Endodermal cell (in vitro differentiated cells): Measurements from ENCODE around the gene HDAC4. TPM values are rescaled to one million over a fixed set of nuclear protein-coding genes. Genes with fewer than 3 reads are reported as not detected.
A peak's percentile ranks its signal among the peaks of the same experiment; 100 is the strongest.

ENCODE experiments used
- DNase-seq: peaks from one replicate; pipeline ENCODE4 v3.0.0-alpha.2; 2017
- H3K27ac ChIP-seq: 2 replicates; pipeline ENCODE4 v1.5.1; 2013; ENCODE audit warnings: mild to moderate bottlenecking, low read depth, low read length, moderate library complexity
- H3K27me3 ChIP-seq: 2 replicates; pipeline ENCODE4 v1.6.1; 2013; ENCODE audit warnings: mild to moderate bottlenecking, low read length, moderate library complexity; ENCODE audit not compliant: insufficient read depth, control insufficient read depth, poor library complexity, severe bottlenecking
- H3K36me3 ChIP-seq: 2 replicates; pipeline ENCODE4 v1.7.0; 2013; ENCODE audit warnings: mild to moderate bottlenecking, low read length, moderate library complexity; ENCODE audit not compliant: control insufficient read depth, insufficient read depth
- H3K4me1 ChIP-seq: one replicate; pipeline ENCODE4 v1.7.0; 2013; ENCODE audit warnings: low read length; ENCODE audit not compliant: control insufficient read depth, insufficient read depth
- H3K4me3 ChIP-seq: 2 replicates; pipeline ENCODE4 v1.5.1; 2013; ENCODE audit warnings: mild to moderate bottlenecking, low read length, moderate library complexity
- H3K9ac ChIP-seq: 2 replicates; pipeline ENCODE4 v1.6.1; 2013; ENCODE audit warnings: mild to moderate bottlenecking, low read length, moderate library complexity; ENCODE audit not compliant: poor library complexity, severe bottlenecking; ENCODE audit errors: extremely low read depth
- H3K9me3 ChIP-seq: 2 replicates; pipeline ENCODE4 v1.6.1; 2013; ENCODE audit warnings: mild to moderate bottlenecking, low read length, moderate library complexity; ENCODE audit not compliant: control insufficient read depth
- H3K27ac Mint-ChIP-seq: 2 replicates; pipeline ENCODE4 v1.8.0; 2020; ENCODE audit warnings: mixed read lengths
- H3K27me3 Mint-ChIP-seq: 2 replicates; pipeline ENCODE4 v1.8.0; 2021; ENCODE audit warnings: mild to moderate bottlenecking, mixed read lengths; ENCODE audit not compliant: insufficient read depth
- H3K36me3 Mint-ChIP-seq: 2 replicates; pipeline ENCODE4 v1.8.0; 2020; ENCODE audit warnings: low read depth, mixed read lengths
- H3K4me1 Mint-ChIP-seq: 2 replicates; pipeline ENCODE4 v1.8.0; 2020; ENCODE audit warnings: mixed read lengths
- H3K4me3 Mint-ChIP-seq: 2 replicates; pipeline ENCODE4 v1.8.0; 2020; ENCODE audit warnings: mild to moderate bottlenecking, moderate library complexity, mixed read lengths
- H3K9me3 Mint-ChIP-seq: 2 replicates; pipeline ENCODE4 v1.8.0; 2020; ENCODE audit warnings: mild to moderate bottlenecking, mixed read lengths
- WGBS, 2 experiments: methylation state at CpG; one replicate each; pipeline versions ENCODE4 v1.1.5 to v1.1.7; 2013; ENCODE audit warnings: missing lambda C conversion rate in 2 of 2, mixed read lengths in 1 of 2; ENCODE audit not compliant: insufficient coverage in 1 of 2, insufficient read length in 1 of 2; 5-methylcytosine and 5-hydroxymethylcytosine counted together
- total RNA-seq, 2 donors: library from RNA; stranded (reverse); fragmentation: NEBNext Ultra II Directional in 1 of 2; extraction: Animal tissue kit (Norgen Biotek cat#: 25700) in 1 of 2; gene quantifications; 2 replicates in 1 of 2; 3 replicates in 1 of 2; pipeline ENCODE4 v1.2.1, GENCODE V29; 2021
- TF ChIP-seq, protein P1 (sequence below): fragments of 200-600 bp; sonication (generic); conservative IDR thresholded peaks from 2 replicates; pipeline ENCODE4 v1.5.0; 2021; ENCODE audit warnings: antibody characterized with exemption, mild to moderate bottlenecking

Gene HDAC4
- total RNA-seq, 2 donors from 2014 or later: 45.7 to 51.2 TPM

GRCh38 chr2:239289545-239289944, 111.3 kb downstream of the HDAC4 start:
- Histone ChIP-seq H3K27ac (peak overlapping the region; percentile 51), H3K4me3 (no peak overlapping the region), H3K9me3 (no peaks in the 10 kb centered on the region), H3K27me3 (no peaks in the 10 kb centered on the region), H3K4me1 (peaks cover 9% of the 10 kb centered on the region), H3K9ac (no peak overlapping the region), H3K36me3 (no peaks in the 10 kb centered on the region)
- Mint-ChIP-seq H3K27ac (peak overlapping the region; percentile 15), H3K36me3 (no peaks in the 10 kb centered on the region), H3K27me3 (no peaks in the 10 kb centered on the region), H3K4me1 (peaks cover 56% of the 10 kb centered on the region), H3K9me3 (no peaks in the 10 kb centered on the region), H3K4me3 (no peak overlapping the region)
- TF ChIP-seq, protein P1, sequence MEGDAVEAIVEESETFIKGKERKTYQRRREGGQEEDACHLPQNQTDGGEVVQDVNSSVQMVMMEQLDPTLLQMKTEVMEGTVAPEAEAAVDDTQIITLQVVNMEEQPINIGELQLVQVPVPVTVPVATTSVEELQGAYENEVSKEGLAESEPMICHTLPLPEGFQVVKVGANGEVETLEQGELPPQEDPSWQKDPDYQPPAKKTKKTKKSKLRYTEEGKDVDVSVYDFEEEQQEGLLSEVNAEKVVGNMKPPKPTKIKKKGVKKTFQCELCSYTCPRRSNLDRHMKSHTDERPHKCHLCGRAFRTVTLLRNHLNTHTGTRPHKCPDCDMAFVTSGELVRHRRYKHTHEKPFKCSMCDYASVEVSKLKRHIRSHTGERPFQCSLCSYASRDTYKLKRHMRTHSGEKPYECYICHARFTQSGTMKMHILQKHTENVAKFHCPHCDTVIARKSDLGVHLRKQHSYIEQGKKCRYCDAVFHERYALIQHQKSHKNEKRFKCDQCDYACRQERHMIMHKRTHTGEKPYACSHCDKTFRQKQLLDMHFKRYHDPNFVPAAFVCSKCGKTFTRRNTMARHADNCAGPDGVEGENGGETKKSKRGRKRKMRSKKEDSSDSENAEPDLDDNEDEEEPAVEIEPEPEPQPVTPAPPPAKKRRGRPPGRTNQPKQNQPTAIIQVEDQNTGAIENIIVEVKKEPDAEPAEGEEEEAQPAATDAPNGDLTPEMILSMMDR: no peak
- DNase-seq: no peak
- WGBS, 2 experiments: 89 to 96% methylated on average over 3 to 6 of the region's 6 CpGs

DNA sequence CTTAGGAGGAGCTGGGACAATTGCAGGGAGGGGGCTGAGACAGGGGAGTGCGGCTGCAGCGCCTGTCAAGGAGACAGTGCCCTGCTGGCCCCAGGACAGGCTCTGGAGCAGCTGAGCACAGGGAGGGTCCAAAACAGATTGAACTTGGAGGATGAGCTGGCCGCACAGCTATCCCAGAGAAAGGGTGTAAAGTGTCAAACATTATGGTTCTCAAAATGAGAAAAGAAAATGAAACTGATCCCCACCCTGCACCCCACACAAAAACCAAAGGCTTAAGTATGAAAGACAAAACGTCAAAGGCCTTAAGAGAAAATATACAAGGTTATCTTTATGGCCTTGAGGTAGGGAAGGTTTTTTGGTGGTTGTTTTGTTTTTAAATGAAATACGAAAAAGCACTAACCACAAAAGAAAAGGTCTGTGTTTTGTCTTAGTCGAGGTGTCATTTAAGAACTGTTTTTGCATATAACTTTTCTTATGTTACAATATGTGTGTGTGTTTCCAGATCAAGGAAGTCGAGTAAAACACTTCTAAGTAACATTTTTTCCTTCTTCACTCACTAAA, 111.8 kb downstream of the HDAC4 start:
- H3K36me3 ChIP-seq: no peaks in the 10 kb centered on the region
- H3K27ac ChIP-seq: peak overlapping the region; percentile 51
- H3K9me3 ChIP-seq: no peaks in the 10 kb centered on the region
- no peak overlapping the region for H3K27ac Mint-ChIP-seq
- no peak overlapping the region for H3K4me3 Mint-ChIP-seq
- peaks cover 50% of the 10 kb centered on the region for H3K4me1 Mint-ChIP-seq
- no peaks in the 10 kb centered on the region for H3K27me3 ChIP-seq
- 36 to 75% methylated on average over 4 to 7 of the region's 7 CpGs for WGBS, 2 experiments
- H3K4me3 ChIP-seq: no peak overlapping the region
- H3K4me1 ChIP-seq: peaks cover 9% of the 10 kb centered on the region
- H3K27me3 Mint-ChIP-seq: no peaks in the 10 kb centered on the region
- H3K36me3 Mint-ChIP-seq: no peaks in the 10 kb centered on the region
- no peak overlapping the region for H3K9ac ChIP-seq
- no peak for DNase-seq
- TF ChIP-seq, protein P1: no peak
- H3K9me3 Mint-ChIP-seq: no peaks in the 10 kb centered on the region

DNA sequence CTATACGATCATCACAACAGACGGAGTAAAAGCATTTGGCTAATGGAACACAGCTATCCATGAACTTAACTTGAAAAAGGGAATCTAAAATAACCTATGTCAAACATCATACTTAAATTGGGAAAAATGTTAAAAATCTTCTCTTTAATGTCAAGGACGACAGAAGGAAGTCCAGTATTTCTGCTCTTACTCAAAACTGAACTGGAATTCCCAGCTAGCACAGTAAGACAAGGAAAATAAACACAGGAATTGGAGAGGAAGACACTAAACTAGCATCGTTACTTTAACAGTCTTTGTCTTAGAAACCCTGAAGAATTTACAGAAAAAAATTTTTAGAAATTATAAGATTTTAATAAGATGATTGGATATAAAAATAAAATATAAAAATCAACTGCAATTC, 112.6 kb downstream of the HDAC4 start:
- H3K27me3 ChIP-seq: no peaks in the 10 kb centered on the region
- H3K4me1 ChIP-seq: peaks cover 9% of the 10 kb centered on the region
- no peaks in the 10 kb centered on the region for H3K27me3 Mint-ChIP-seq
- whole genome bisulfite sequencing, 2 experiments: 96% methylated on average over 3 to 4 of the region's 4 CpGs
- no peak for DNase-seq
- H3K36me3 ChIP-seq: no peaks in the 10 kb centered on the region
- no peaks in the 10 kb centered on the region for H3K9me3 Mint-ChIP-seq
- no peak overlapping the region for H3K4me3 ChIP-seq
- no peak overlapping the region for H3K9ac ChIP-seq
- no peaks in the 10 kb centered on the region for H3K36me3 Mint-ChIP-seq
- peaks cover 47% of the 10 kb centered on the region for H3K4me1 Mint-ChIP-seq
- no peak overlapping the region for H3K4me3 Mint-ChIP-seq
- no peak overlapping the region for H3K27ac Mint-ChIP-seq
- H3K9me3 ChIP-seq: no peaks in the 10 kb centered on the region
- TF ChIP-seq, protein P1: no peak
- no peak overlapping the region for H3K27ac ChIP-seq
